Fibroblast of skin of left quadriceps (primary cell): ENCODE data around the gene CHAF1B.
A peak's percentile ranks its signal among the peaks of the same experiment; 100 is the strongest.
"Not testable (repeated sequence)": the region's sequence is repeated elsewhere in the genome, so short reads cannot be mapped to it uniquely, and the experiment has no call there.

ENCODE experiments used
- DNase-seq, 2 experiments: peaks; one replicate each; pipeline ENCODE4 v3.0.0-alpha.2; 2013; ENCODE audit warnings: low read depth in 2 of 2

The CHAF1B gene

DNA sequence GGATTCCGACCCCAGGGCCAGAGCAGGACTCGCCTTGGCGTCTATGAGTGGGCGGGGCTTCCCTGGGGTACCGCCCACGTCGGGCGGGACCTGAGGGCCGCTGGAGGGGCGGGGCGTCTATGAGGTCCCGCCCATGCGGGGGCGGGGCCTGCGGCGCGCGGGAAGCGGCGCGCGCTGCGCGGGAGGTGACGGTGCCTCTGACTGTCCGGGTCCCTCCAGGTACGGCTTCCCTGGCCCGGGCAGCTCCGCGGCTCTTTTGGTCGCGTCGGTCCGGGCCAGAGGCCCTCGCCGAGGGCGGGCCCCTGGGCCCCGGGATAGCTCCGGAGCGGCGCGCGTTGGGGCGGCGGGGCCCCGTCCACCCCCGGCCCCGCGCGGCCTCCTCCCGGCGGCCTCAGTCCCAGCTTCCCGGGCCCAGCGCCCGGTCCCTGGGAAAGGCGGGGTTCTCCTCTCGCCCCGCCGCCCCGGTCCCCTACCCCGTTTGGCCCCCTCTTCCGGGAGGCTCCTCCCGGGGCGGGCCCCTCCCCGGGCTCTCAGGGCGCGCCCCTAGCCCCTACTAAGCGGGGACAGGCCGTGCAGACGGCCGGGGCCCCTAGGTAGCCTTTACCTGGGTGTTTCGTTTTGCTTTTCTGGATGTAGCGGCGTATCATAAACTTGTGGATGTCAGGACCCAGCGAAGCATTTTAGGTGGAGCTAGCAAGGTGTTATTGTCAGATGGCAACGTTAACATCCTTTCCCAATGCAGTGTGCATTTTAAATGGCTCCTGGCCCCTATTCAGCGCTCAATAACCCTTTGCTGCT, at the start of gene CHAF1B:
TSS of gene CHAF1B (plus strand) at position 160 of the 798 bp plus-strand sequence. CDS start 745 bp downstream, outside the sequence.
- DNase-seq = peak; percentile 44 to 47

DNA sequence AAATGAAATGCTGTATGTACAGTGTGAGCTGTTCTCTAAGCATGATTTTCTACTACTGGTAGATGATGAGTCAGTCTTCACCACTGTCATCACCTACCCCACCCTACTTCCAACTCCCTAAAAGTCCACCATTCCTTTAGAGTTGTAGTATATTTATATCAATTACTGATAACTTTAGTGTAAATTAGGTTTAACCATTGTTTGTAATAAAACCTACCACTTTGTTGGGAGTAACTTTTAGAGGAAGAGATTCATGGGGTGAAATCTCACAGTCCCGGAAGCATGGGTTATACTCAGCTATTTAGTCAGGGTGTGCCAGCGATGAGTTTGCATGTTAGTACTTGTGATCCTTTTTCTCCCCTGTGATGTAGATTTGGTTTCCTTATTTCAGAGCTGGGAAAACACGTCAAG, 48.1 kb upstream of the CHAF1B start:
- DNase-seq = peak; percentile 34 to 44

DNA sequence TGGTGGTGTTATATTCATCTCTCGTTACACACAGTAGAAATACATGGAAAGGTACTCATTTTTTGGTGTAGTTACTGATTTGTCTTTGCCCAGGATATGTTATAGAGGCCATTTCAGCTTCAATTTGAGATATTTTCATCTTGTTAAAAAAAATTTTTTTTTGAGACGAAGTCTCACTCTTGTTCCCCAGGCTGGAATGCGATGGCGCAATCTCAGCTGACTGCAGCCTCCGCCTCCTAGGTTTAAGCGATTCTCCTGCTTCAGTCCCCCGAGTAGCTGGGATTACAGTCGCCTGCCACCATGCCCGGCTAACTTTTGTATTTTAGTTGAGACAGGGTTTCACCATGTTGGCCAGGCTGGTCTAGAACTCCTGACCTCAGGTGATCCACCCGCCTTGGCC, 46.2 kb upstream of the CHAF1B start:
- no peak for DNase-seq

DNA sequence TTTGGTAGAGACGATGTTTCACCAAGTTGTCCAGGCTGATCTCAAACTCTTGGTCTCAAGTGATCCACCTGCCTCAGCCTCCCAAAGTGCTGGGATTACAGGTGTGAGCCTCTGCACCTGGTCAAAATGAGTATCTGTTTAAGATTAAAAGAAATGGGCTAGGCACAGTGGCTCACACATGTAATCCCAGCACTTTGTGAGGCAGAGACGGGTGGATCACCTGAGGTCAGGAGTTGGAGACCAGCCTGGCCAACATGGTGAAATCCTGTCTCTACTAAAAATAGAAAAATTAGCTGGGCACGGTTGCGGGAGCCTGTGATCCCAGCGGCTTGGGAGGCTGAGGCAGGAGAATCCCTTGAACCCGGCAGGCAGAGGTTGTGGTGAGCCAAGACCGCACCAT, 42.6 kb upstream of the CHAF1B start:
- DNase-seq = not testable (repeated sequence)

DNA sequence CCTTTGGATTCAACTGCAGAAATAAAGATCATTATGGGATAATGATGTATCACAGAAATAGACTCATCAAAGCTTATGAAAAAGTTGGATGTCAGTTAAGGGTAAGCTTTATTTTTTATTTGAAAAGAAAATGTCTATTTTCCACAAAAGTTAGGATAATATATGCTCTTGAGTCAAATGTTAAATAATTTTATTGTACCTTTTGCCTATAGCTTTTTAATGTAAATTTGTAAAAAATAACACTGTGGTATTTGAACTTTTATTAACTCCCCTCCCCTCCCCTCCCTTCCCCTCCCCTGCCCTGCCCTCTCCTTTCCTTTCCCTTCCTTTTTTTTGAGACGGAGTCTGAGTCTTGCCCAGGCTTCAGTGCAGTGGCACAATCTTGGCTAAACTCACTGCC, 40.3 kb upstream of the CHAF1B start:
- DNase-seq = no peak

DNA sequence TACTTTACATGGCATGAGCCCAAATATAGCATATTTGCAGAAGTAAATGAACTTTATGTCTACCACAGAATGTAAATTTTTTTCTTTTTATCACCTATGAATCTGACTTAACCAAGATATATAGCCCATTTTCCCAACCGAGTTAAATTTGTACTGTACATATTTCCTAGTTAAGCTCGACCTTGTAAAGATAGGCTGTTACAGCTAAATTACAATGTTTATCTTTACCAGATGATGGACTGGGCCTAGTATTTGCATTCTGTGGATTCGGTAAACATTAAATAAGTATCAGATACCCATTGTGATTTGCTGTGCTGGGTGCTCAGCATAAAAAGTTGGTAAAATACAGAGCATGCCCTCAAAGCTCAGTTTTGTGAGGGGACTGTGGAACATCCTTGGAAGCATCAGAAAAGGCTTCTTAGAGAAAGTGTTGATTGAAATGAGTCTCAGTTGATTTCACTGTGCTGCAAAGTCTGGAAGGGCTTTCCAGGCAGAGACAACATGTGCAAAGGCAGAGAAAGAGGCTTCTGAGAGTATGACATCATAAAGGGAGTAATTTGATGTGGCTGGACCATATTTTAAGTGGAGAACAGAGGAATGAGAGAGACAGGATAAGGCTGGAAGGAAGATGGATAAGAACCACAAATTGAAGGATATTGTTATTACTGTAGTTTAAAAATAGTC, 37.8 kb upstream of the CHAF1B start:
- no peak for DNase-seq

DNA sequence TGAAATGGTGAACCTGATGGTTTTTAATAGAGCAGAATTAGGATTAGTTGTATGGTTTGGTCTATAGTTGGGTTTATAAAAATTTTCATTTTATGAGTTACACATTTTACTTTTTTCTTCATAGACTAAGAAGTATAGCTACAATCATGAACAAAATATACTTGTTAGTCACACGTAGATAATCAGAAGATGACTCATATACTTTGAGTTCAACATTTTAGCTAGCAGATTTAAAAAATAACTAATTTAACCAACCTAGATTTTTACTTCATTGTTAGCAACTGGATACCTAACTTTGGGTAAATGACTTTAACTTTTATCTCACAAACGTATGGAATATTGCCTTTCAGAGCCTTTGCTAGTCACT, 37.2 kb upstream of the CHAF1B start:
- no peak for DNase-seq

DNA sequence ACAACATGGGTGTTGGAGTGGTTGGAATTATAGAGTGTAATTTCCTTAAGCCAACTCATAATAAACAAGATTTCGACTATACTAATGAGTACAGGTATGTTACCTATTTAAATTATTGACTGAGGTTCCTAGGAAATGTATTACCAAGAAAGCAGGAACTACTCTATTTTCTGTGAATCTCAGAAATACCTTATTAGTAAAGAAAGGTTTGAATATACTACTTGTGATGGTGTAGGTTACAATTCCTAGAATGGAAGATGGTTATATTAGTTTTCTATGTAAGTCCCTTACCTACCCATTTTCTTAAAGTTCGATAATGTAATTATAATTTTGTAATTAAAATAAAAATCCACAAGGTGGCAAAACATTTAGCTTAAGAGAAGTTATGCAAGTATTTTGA, 35.9 kb upstream of the CHAF1B start:
- DNase-seq = no peak

DNA sequence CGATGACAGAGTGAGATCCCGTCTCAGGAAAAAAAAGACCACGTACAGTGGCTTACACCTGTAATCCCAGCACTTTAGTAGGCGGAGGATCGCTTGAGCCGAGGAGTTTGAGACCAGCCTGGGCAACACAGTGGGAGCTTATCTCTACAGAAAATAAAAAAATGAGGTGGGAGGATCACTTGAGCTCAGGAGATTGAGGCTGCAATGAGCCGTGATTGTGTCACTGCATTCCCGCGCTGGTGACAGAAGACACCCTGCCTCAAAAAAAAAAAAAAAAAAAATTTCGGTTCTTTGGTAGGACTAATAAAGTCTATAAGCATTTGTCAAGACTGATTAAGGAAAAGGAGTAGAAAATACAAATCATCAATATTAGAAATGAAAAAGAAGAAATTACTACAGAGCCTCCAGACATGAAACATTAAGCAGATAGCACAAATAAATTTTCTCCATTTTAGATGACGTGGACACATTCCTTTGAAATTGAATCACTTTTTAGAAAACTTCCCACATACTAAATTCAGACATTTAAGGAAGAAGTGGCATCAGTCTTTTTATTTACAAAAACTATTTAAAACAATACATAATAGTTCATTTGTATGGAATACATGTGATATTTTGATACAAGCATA, 34.8 kb upstream of the CHAF1B start:
- DNase-seq = no peak

DNA sequence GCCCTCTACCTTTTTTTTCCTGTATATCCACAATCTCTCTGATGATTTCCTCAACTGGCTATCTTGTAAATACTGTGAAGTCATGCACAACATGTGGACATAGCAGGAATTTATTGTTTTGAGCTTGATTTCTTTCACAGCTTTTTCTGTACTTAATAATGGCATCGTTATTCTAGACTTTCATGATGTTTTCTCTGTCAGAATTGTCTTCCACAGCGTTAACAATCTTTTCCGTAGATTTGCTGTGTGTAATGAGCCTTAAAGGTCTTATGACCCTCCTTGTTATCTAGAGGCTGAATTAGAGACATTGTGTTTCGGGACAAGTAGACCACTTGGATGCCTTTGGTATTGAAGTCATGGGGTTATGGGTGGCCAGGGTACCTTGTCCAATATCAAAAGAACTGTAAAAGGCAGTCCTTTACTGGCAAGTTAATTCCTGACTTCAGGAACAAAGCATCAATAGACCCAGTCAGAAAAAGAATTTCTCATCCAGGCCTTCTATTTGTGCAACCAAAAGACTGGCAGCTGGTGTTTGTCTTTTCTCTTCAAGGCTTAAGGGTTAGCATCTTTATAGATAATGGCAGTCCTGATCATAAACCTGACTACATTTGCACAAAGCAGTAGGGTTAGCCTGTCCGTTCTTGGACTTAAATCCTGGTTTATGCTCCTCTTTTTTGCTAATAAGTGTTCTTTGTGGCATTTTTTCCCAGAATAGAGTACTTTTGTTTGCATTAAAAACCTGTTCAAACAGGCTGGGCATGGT, 30.1 kb upstream of the CHAF1B start:
- no peak for DNase-seq

DNA sequence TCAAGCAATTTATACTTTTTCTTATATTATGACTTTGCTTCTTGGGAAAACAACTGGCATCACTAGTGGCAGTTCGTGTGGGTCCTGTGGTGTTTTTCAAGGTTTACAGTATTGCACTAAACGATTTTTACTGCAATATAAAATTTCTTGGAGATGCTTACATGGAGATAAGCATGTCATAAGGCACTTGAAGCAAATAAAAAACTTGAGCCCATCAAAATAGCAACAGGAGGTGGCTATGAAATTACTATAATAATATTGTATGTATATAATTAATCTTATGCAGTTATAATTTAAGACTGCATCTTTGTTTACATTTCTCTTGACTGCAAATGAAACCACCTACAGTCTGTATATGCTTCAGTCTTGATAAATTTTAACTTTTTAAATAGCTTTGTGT, 29.3 kb upstream of the CHAF1B start:
- no peak for DNase-seq

DNA sequence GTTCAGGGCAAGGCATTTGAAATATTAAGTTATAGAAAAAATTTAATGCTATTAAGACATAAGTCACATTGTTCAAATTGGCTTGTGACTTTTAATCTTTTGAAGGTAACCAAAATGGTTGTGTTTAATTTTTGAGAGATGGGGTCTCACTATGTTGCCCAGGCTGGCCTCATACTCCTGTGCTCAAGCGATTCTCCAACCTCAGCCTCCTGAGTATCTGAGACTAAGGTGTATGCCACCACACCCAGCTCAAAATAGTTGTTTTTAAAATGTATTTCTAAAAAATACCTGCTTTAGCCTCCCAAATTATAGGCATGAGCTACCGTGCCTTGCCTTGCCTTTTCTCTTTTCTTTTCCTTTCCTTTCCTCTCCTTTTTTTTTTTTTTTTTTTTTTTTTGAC, 26.0 kb upstream of the CHAF1B start:
- no peak for DNase-seq

DNA sequence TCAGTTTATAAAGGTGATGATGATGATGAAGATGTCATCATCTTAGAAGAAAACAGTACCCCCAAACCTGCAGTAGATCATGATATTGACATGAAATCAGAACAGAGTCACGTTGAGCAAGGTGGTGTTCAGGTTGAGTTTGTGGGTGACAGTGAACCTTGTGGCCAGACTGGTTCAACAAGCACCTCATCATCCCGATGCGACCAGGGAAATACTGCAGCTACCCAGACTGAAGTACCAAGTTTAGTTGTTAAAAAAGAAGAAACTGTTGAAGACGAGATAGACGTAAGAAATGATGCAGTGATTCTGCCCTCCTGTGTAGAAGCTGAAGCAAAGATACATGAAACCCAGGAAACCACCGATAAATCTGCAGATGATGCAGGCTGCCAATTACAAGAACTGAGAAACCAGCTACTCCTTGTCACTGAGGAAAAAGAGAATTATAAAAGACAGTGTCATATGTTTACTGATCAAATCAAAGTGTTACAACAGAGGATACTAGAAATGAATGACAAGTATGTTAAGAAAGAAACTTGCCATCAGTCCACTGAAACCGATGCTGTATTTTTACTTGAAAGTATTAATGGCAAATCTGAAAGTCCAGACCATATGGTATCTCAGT, 16.0 kb upstream of the CHAF1B start:
- no peak for DNase-seq

DNA sequence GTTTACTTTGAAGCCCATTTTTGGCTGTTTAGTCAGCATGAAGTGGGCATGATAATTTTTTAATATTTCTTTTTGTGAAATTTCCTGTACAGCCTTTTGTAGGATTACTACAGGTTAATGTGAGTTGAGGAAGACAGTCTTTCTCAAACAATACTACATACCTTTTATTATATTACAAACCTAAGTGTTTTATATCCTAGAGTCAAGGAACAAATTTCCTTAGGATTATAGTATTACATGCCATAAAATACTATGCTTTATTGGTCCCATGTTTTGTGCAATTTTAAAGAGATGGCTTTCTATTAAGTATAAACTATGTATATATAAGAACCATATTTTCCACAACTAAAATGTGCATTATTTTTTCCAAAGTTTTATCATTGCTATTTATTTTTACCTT, 9.2 kb upstream of the CHAF1B start:
- no peak for DNase-seq

DNA sequence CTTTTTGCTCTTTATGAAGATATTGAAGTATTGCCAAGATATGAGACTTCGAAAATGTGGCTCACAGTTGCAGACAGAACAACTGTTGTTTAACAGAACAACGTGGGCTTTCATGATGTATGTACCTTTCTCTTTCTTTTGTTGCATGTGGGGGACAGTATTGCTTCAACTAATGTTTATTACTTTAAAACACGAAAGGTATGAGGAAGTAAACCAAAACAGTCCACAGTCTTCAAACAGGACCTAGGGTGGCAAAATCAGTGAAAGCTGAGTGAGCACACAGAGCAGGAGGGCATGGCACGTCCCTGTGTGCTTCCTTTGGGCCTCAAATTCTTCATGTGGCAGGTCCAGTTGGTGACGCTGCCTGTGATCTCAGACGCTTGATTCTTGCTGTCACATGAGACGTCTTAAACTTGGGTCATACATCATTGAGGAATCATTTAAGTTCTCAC, 7.8 kb upstream of the CHAF1B start:
- no peak for DNase-seq

DNA sequence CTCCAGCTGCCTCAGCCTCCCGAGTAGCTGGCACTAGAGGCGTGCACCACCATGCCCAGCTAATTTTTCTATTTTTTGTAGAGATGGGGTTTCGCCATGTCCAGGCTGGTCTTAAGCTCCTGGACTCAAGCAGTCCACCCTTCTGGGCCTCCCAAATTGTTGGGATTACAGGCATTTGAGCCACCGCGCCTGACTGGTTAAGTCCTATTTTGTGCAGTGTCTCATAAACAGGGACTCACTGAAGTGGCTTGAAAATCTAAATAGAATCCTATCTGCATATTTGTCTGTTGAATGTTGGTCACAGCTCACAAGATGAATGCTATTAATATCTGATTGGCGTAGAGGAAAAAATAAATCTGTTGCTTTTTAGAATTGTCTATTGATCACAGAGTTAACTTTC, 5.9 kb upstream of the CHAF1B start:
- no peak for DNase-seq

DNA sequence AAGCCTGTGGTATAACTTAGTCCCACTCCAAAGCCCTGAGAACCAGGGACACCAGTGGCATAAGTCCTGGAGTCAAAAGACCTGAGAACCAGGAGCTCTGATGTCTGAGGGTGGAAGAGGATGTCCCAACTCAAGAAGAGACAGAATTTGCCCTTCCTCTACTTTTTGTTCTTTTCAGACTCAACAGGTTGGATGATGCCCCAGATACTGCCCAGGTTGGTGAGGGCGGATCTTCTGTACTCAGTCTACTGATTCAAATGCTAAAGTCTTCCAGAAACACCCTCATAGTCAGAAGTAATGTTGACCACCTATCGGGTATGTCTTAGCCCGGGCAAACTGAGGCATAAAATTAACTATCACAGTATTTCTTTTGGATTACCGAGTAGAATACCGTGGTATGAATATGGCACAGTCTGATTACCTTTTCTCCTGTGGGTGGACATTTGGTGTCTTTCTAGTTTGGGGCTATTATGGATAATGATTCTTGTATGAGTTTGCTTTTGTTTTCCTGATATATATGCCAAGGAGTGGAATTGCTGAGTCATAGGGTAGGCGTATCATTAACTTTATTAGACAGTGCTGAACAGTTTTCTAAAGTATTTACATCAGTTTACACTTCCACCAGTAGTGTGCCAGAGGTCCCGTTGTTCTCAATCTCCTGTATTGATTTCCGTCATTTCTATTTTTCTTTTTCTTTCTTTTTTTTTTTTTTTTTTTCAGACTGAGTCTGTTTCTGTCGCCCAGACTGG, 3.2 kb upstream of the CHAF1B start:
- no peak for DNase-seq

DNA sequence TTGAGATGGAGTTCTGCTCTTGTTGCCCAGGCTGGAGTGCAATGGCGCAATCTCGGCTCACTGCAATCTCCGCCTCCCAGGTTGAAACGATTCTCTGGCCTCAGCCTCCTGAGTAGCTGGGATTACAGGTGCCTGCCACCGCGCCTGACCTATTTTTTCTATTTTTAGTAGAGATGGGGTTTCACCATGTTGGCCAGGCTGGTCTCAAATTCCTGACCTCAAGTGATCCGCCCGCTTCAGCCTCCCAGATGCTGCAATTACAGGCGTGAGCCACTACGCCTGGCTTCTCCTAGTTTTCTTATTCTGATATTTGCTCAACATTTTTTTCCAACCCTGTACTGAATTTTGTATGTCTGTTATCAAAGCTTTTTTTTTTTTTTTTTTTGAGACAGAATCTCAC, 2.5 kb upstream of the CHAF1B start:
- DNase-seq = not testable (repeated sequence)

DNA sequence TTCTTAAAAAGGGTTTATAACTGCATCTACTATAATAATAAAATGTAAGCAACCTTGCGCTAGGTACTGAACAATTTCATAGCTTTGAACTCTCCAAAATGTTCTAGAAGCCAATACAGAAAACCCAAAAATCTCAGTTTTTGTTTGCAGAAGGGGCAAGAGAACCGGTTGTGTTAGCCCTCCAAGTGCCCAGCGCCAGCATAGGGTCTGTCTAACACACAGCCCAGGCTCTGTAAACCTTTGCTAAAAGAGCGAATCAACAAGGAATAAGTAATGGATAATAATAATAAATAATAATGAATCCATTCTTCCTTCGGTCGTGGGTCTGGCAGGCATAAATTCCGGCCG, 333 bp upstream of the CHAF1B start:
- DNase-seq = no peak

DNA sequence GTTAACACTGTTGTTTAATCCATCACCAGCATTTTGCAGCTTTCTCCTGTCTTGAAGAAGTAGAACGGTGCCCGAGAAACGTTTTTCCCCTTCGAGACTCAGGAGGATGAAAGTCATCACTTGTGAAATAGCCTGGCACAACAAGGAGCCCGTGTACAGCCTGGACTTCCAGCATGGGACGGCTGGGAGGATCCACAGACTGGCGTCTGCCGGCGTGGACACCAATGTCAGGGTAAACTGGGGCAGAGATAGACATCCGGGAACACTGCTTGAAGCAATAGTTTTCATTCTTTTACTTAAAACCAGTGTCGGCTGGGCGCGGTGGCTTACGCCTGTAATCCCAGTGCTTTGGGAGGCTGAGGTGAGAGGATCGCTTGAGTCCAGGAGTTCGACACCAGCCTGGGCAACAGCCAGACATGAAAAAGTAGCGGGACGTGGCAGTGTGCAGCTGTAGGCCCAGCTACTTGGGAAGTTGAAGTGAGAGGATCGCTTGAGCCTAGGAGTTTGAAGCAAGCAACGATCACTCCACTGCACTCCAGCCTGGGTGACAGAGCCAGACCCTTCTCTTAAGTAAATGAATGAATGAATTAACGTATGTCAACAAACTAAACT, 945 bp downstream of the CHAF1B start:
- no peak for DNase-seq

DNA sequence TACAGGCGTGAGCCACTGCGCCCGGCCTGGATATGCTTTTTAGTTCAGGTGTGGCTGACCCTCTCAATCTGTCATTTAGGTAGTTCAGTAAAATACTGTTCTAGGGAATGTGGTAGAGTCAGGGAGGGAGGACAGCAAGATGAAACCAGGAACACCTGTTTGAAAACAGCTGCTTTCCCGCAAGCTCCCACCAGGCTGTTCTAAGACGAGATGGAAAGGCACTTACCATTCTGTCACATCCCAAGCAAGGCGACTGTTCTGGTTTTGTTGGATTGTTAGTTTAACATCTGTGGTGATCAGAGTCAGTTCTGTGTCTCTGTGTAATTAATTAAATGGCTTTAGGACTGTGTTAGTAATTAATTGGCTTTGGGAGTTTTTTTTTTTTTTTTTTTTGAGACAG, 2.9 kb downstream of the CHAF1B start:
- DNase-seq = no peak
